Fibroblast of the aortic adventitia (primary cell): ENCODE measurements around the gene GPRIN3. TPM values are rescaled to one million over a fixed set of nuclear protein-coding genes. Genes with fewer than 3 reads are reported as not detected.
A peak's percentile ranks its signal among the peaks of the same experiment; 100 is the strongest.
"Not testable (repeated sequence)": the region's sequence is repeated elsewhere in the genome, so short reads cannot be mapped to it uniquely, and the experiment has no call there.

Experiments
- DNase-seq: peaks from one replicate; pipeline ENCODE4 v3.0.0-alpha.2; 2010; ENCODE audit warnings: low read depth
- H3K4me3 ChIP-seq: 2 replicates; pipeline ENCODE4 v1.5.1; 2011; ENCODE audit warnings: low read depth, mild to moderate bottlenecking, control low read depth, low read length, moderate library complexity
- CTCF ChIP-seq: IDR thresholded peaks from 2 replicates; pipeline ENCODE4 v1.5.1; 2011; ENCODE audit warnings: mild to moderate bottlenecking, low read length, control low read depth, inconsistent platforms; ENCODE audit not compliant: insufficient read depth
- total RNA-seq: library from RNA; depleted of rRNA; stranded (reverse); fragments of >200 nt; gene quantifications from 2 replicates; pipeline ENCODE4 v1.2.3, GENCODE V29; 2012; ENCODE audit warnings: low replicate concordance

Gene GPRIN3
- total RNA-seq, 1 donor, result under 0.01 TPM

GRCh38 chr4:89213382-89213701 is 94.3 kb downstream of the GPRIN3 start:
- peak; percentile 1 for DNase-seq
- H3K4me3 ChIP-seq, result no peak overlapping the region
- TF ChIP-seq CTCF, result no peak

- no peak overlapping the region for H3K4me3 ChIP-seq
- no peak for TF ChIP-seq CTCF
- DNase-seq, result peak; percentile 57
Measured at GRCh38 chr4:89212666-89213381, 94.8 kb downstream of the GPRIN3 start.

- TF ChIP-seq CTCF, result no peak
- peak; percentile 58 for DNase-seq
- no peak overlapping the region for H3K4me3 ChIP-seq
Measured at GRCh38 chr4:89204624-89205023, 103.0 kb downstream of the GPRIN3 start.

- no peak for TF ChIP-seq CTCF
- H3K4me3 ChIP-seq, result no peak overlapping the region
- DNase-seq, result no peak
Measured at GRCh38 chr4:89203902-89204301, 103.7 kb downstream of the GPRIN3 start.

GRCh38 chr4:89199394-89199793 is 108.2 kb downstream of the GPRIN3 start:
- not testable (repeated sequence) for H3K4me3 ChIP-seq, DNase-seq

- TF ChIP-seq CTCF, result no peak
- DNase-seq, result no peak
- H3K4me3 ChIP-seq, result no peak overlapping the region
Measured at GRCh38 chr4:89197920-89198319, 109.7 kb downstream of the GPRIN3 start.

GRCh38 chr4:89196745-89197144 is 110.9 kb downstream of the GPRIN3 start:
- no peak for TF ChIP-seq CTCF
- H3K4me3 ChIP-seq, result no peak overlapping the region
- DNase-seq, result peak; percentile 67
